GM23248 (cell line): ENCODE results near the gene NLRP2B. TPM values are rescaled to one million over a fixed set of nuclear protein-coding genes. Genes with fewer than 3 reads are reported as not detected.
"Not testable (repeated sequence)": the region's sequence is repeated elsewhere in the genome, so short reads cannot be mapped to it uniquely, and the experiment has no call there.

Source experiments
- DNase-seq: peaks from one replicate; pipeline ENCODE4 v3.0.0-alpha.2; 2015
- H2AFZ ChIP-seq: fragments of 200-600 bp; sonication (generic); 2 replicates; pipeline ENCODE4 v1.6.1; 2016; ENCODE audit warnings: antibody characterized with exemption
- H3F3A ChIP-seq: fragments of 200-600 bp; sonication (generic); 2 replicates; pipeline ENCODE4 v1.6.1; 2016; ENCODE audit warnings: mild to moderate bottlenecking, antibody characterized with exemption, mixed run types; ENCODE audit not compliant: insufficient read depth
- H3K27ac ChIP-seq: fragments of 200-600 bp; sonication (generic); 2 replicates; pipeline ENCODE4 v1.5.1; 2016; ENCODE audit warnings: mild to moderate bottlenecking
- H3K27me3 ChIP-seq: fragments of 200-600 bp; sonication (generic); replicated peaks from 2 replicates; pipeline ENCODE4 v1.6.1; 2016; ENCODE audit warnings: mild to moderate bottlenecking; ENCODE audit not compliant: insufficient read depth
- H3K36me3 ChIP-seq: fragments of 200-600 bp; sonication (generic); 2 replicates; pipeline ENCODE4 v1.6.1; 2016; ENCODE audit warnings: low read depth, mild to moderate bottlenecking
- H3K4me1 ChIP-seq: fragments of 200-600 bp; sonication (generic); 2 replicates; pipeline ENCODE4 v1.6.1; 2016; ENCODE audit warnings: mild to moderate bottlenecking; ENCODE audit not compliant: insufficient read depth
- H3K4me2 ChIP-seq: fragments of 200-600 bp; sonication (generic); one replicate; pipeline ENCODE4 v1.6.1; 2016; ENCODE audit warnings: mild to moderate bottlenecking; ENCODE audit not compliant: unreplicated experiment
- H3K4me3 ChIP-seq: fragments of 200-600 bp; sonication (generic); 2 replicates; pipeline ENCODE4 v1.5.1; 2016; ENCODE audit warnings: mild to moderate bottlenecking
- H3K79me2 ChIP-seq: fragments of 200-600 bp; sonication (generic); 2 replicates; pipeline ENCODE4 v1.6.1; 2016; ENCODE audit warnings: mild to moderate bottlenecking; ENCODE audit not compliant: insufficient read depth
- H3K9ac ChIP-seq: fragments of 200-600 bp; sonication (generic); 2 replicates; pipeline ENCODE4 v1.6.1; 2016; ENCODE audit warnings: mild to moderate bottlenecking
- H3K9me2 ChIP-seq: fragments of 200-600 bp; sonication (generic); 2 replicates; pipeline ENCODE4 v1.6.1; 2016; ENCODE audit warnings: mixed run types, mild to moderate bottlenecking, moderate library complexity; ENCODE audit not compliant: insufficient read depth
- H3K9me3 ChIP-seq: fragments of 200-600 bp; sonication (generic); one replicate; pipeline ENCODE4 v1.6.1; 2017; ENCODE audit warnings: low read depth
- H4K20me1 ChIP-seq: fragments of 200-600 bp; sonication (generic); 2 replicates; pipeline ENCODE4 v1.6.0; 2016; ENCODE audit not compliant: insufficient read depth
- EZH2 ChIP-seq: fragments of 200-600 bp; sonication (generic); IDR thresholded peaks from 2 replicates; pipeline ENCODE4 v1.6.1; 2018; ENCODE audit warnings: antibody characterized with exemption, mild to moderate bottlenecking; ENCODE audit not compliant: insufficient read depth, poor library complexity, severe bottlenecking
- EZH2phosphoT487 ChIP-seq: fragments of 200-600 bp; sonication (generic); IDR thresholded peaks from 2 replicates; pipeline ENCODE4 v1.6.1; 2018; ENCODE audit warnings: antibody characterized with exemption, moderate library complexity, mild to moderate bottlenecking, low read depth; ENCODE audit not compliant: insufficient read depth
- WGBS, 2 experiments: methylation state at CpG; one replicate each; pipeline ENCODE4 v1.1.6; 2015 to 2017; ENCODE audit warnings: low lambda C conversion rate in 2 of 2, low coverage in 1 of 2; ENCODE audit errors: missing lambda C conversion rate in 2 of 2; 5-methylcytosine and 5-hydroxymethylcytosine counted together
- in situ Hi-C: fragments of 300-500 bp; cut with MboI; formaldehyde crosslinking; loops from 2 replicates; pipeline ENCODE4 v1.15.0; 2020
- polyA plus RNA-seq: library from polyadenylated mRNA; unstranded; fragments of >200 nt; fragmentation: Nextera tagmentation; extraction: Ambion mirVana; gene quantifications from 2 replicates; pipeline ENCODE4 v1.2.1, GENCODE V29; 2016
- total RNA-seq: library from RNA; depleted of rRNA; stranded (reverse); fragments of >200 nt; shearing (Covaris generic); gene quantifications from 2 replicates; pipeline ENCODE4 v1.2.3, GENCODE V29; 2014; rRNA removed

NLRP2B gene
- total and polyA plus RNA-seq, 2 experiments from 2014 or later, result not detected

DNA sequence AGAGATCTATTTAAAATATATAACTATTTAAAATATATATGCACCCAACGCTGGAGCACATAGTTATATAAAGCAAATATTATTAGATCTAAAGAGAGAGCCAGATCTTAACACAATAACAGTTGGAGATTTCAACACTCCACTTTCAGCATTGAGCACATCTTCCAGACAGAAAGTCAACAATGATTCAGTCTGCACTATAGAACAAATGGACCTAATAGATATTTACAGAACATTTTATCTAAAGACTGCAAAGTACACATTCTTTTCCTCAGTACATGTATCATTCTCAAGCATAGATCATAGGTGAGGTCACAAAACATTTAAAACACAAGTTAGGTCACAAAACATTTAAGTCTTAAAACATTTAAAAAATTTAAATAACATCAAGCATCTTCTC, 36.4 kb downstream of the NLRP2B start:
- no peaks in the 10 kb centered on the region for H3F3A ChIP-seq
- WGBS, 2 experiments, result 33 to 74% methylated on average over 1 of the region's 1 CpG

DNA sequence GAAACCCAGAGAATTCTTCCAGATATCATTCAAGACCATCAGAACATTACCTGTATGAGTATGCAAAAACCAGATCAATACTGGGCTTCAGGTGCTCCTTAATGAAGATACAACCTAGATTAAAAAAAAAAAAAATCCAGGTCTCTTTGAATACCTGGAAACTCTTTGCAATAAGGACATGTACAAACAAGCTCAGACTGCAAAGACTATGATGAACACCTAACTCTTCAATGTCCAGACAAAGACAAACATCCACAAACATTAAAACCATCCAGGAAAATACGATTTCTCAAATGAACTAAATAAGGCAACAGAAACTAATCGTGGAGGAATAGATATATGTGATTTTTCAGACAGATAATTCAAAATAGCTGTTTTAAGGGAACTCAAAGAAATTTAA, 38.7 kb downstream of the NLRP2B start:
- Histone ChIP-seq H3K36me3 (no peaks in the 10 kb centered on the region), H3K27ac (no peak overlapping the region), H4K20me1 (no peaks in the 10 kb centered on the region), H3K4me2 (no peak overlapping the region), H3K79me2 (no peaks in the 10 kb centered on the region), H3K9me2 (no peaks in the 10 kb centered on the region), H3K9ac (no peak overlapping the region), H2AFZ (no peak overlapping the region), H3K4me3 (no peak overlapping the region), H3F3A (no peaks in the 10 kb centered on the region), H3K27me3 (no peaks in the 10 kb centered on the region), H3K4me1 (no peaks in the 10 kb centered on the region), H3K9me3 (no peaks in the 10 kb centered on the region)
- 16 to 24% methylated on average over 2 of the region's 2 CpGs for WGBS, 2 experiments
- TF ChIP-seq EZH2phosphoT487 (no peak), EZH2 (no peak)
- no peak for DNase-seq
- in situ Hi-C loops, result no loop called here

More for the DNA sequence above, 36.4 kb downstream of the NLRP2B start:
- Histone ChIP-seq H3K9me2 (no peaks in the 10 kb centered on the region), H3K27ac (no peak overlapping the region), H3K27me3 (no peaks in the 10 kb centered on the region), H2AFZ (no peak overlapping the region), H4K20me1 (no peaks in the 10 kb centered on the region), H3K79me2 (no peaks in the 10 kb centered on the region), H3K9ac (no peak overlapping the region), H3K36me3 (no peaks in the 10 kb centered on the region), H3K4me2 (no peak overlapping the region), H3K4me3 (no peak overlapping the region), H3K9me3 (no peaks in the 10 kb centered on the region), H3K4me1 (no peaks in the 10 kb centered on the region)
- DNase-seq, result no peak
- TF ChIP-seq EZH2 (no peak), EZH2phosphoT487 (no peak)
- in situ Hi-C loops, result no loop called here

DNA sequence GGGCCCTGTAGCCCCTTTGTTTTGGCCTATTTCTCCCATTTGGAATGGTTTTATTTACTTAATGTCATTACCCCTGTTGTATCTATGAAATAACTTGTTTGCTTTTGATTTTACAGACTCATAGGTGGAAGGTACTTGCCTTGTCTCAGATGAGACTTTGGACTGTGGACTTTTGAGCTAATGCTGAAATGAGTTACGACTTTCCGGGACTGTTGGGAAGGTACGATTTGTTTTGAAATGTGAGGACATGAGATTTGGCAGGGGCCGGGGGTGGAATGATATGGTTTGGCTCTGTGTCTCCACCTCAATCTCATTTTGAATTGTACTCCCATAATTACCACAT, 39.4 kb downstream of the NLRP2B start:
- no peak overlapping the region for H3K4me3 ChIP-seq
- DNase-seq, result no peak
- WGBS, 2 experiments, result 77 to 83% methylated on average over 4 of the region's 4 CpGs
- H3K9me3 ChIP-seq, result no peaks in the 10 kb centered on the region
- in situ Hi-C loops, result no loop called here
- no peak overlapping the region for H3K4me2 ChIP-seq
- H2AFZ ChIP-seq, result no peak overlapping the region
- no peak overlapping the region for H3K27ac ChIP-seq
- TF ChIP-seq EZH2 (no peak), EZH2phosphoT487 (no peak)
- no peaks in the 10 kb centered on the region for H3F3A ChIP-seq
- no peaks in the 10 kb centered on the region for H3K9me2 ChIP-seq
- H3K27me3 ChIP-seq, result no peaks in the 10 kb centered on the region
- no peaks in the 10 kb centered on the region for H4K20me1 ChIP-seq
- no peaks in the 10 kb centered on the region for H3K36me3 ChIP-seq
- H3K9ac ChIP-seq, result no peak overlapping the region
- no peaks in the 10 kb centered on the region for H3K79me2 ChIP-seq
- no peaks in the 10 kb centered on the region for H3K4me1 ChIP-seq

DNA sequence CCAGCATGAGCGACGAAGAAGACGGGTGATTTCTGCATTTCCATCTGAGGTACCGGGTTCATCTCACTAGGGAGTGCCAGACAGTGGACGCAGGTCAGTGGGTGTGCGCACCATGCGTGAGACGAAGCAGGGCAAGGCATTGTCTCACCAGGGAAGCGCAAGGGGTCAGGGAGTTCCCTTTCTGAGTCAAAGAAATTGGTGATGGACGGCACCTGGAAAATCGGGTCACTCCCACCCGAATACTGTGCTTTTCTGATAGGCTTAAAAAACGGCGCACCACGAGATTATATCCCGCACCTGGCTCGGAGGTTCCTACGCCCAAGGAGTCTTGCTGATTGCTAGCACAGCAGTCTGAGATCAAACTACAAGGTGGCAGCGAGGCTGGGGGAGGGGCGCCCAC, 50.6 kb downstream of the NLRP2B start:
- H3K9me3 ChIP-seq, DNase-seq, H3K27me3 ChIP-seq, H3K4me1 ChIP-seq, H3K27ac ChIP-seq, H3K4me3 ChIP-seq, H3K9me2 ChIP-seq, in situ Hi-C loops, H3K4me2 ChIP-seq, H3K36me3 ChIP-seq, H2AFZ ChIP-seq, H4K20me1 ChIP-seq, H3K79me2 ChIP-seq, H3F3A ChIP-seq, H3K9ac ChIP-seq: not testable (repeated sequence)
- WGBS, 2 experiments, result 92 to 93% methylated on average over 15 to 18 of the region's 20 CpGs

Other genes starting within 250 kb of the NLRP2B start
- gene ZXDB, start 88.2 kb downstream of the NLRP2B start, total RNA-seq, result 8.3 and 8.7 TPM in 2 replicates
- gene ZXDB, start 88.2 kb downstream of the NLRP2B start, polyA plus RNA-seq, result 1.5 and 1.7 TPM in 2 replicates
- gene ZXDA, start 230.2 kb upstream of the NLRP2B start, total RNA-seq, result 3.7 and 4.9 TPM in 2 replicates
- gene ZXDA, start 230.2 kb upstream of the NLRP2B start, polyA plus RNA-seq, result 0.61 and 0.85 TPM in 2 replicates